Vagina (tissue), 2 donors: Measurements from ENCODE around the gene S100P.

Experiments
- CTCF ChIP-seq, 3 experiments: fragments of 450-650 bp in 2 of 3; fragments of 200-600 bp in 1 of 3; sonication (generic) in 1 of 3; IDR thresholded peaks; one replicate each; pipeline ENCODE4 v1.5.1; 2017 to 2019; ENCODE audit warnings: antibody characterized with exemption in 3 of 3, mild to moderate bottlenecking in 2 of 3, moderate library complexity in 2 of 3
- POLR2A ChIP-seq, 2 donors: fragments of 450-650 bp; IDR thresholded peaks; one replicate each; pipeline ENCODE4 v1.6.1; 2017; ENCODE audit warnings: antibody characterized with exemption in 2 of 2, mild to moderate bottlenecking in 2 of 2, moderate library complexity in 2 of 2

GRCh38 chr4:6722891-6723290 lies 29.2 kb downstream of the S100P start:
- no peak for TF ChIP-seq CTCF (IDR thresholded peaks at IDR 0.05)
- TF ChIP-seq POLR2A (IDR thresholded peaks at IDR 0.05): no peak
